ENCODE measurements around the gene ZNRF2. TPM values are rescaled to one million over a fixed set of nuclear protein-coding genes. Genes with fewer than 3 reads are reported as not detected.

The ZNRF2 gene
- total and polyA plus RNA-seq, 2 of the 13 experiments (the other 11 are each of a cell fraction or from before 2014, with no cell fraction given), result 3.5 to 7.7 TPM

- no peak for TF ChIP-seq ZNF574 (CRISPR knock-in tag; IDR thresholded peaks at IDR 0.05)
Measured at GRCh38 chr7:30359957-30360356, 75.6 kb downstream of the ZNRF2 start (continued).

GRCh38 chr7:30363778-30364563 lies 79.6 kb downstream of the ZNRF2 start:
- Histone ChIP-seq H3K9ac (ENCODE audit: insufficient read depth, low read depth, low read length) (no peak overlapping the region), H3K27me3 (ENCODE audit: control insufficient read depth in 1 of 2, insufficient read depth in 2 of 2, low read length in 2 of 2) (no peaks in the 10 kb centered on the region), H3K4me3 (replicated peaks in 1 of 3; ENCODE audit: insufficient read depth in 1 of 3, low read depth in 2 of 3, low read length in 3 of 3) (no peak overlapping the region), H3K9me3 (ENCODE audit: low read length) (no peaks in the 10 kb centered on the region), H3K27ac (ENCODE audit: extremely low read length, insufficient read depth, low read length) (no peak overlapping the region), H4K20me1 (ENCODE audit: insufficient read depth, low read length) (no peaks in the 10 kb centered on the region), H3K79me2 (ENCODE audit: insufficient read depth, low read length) (no peaks in the 10 kb centered on the region), H2AFZ (ENCODE audit: low read length) (no peak overlapping the region), H3K4me1 (ENCODE audit: insufficient read depth, low read length) (no peaks in the 10 kb centered on the region), H3K36me3 (replicated peaks in 1 of 2; ENCODE audit: control insufficient read depth in 1 of 2, insufficient read depth in 2 of 2, low read length in 2 of 2) (peaks cover 2 to 7% of the 10 kb centered on the region in 2 experiments; a peak in 2 of 5 replicates), H3K4me2 (ENCODE audit: low read depth, low read length) (no peak overlapping the region)
- TF ChIP-seq AHR (CRISPR knock-in tag; IDR thresholded peaks at IDR 0.05), result no peak
- no peak for TF ChIP-seq ZNF253 (CRISPR knock-in tag; IDR thresholded peaks at IDR 0.05; ENCODE audit: borderline replicate concordance)
- TF ChIP-seq PHB2 (IDR thresholded peaks at IDR 0.05; ENCODE audit: partially characterized antibody), result no peak
- TF ChIP-seq ZNF75D (CRISPR knock-in tag; IDR thresholded peaks at IDR 0.05; ENCODE audit: borderline replicate concordance), result no peak
- no peak for TF ChIP-seq ARID3A (IDR thresholded peaks at IDR 0.05; ENCODE audit: low read depth, low read length)
- TF ChIP-seq THAP11 (CRISPR knock-in tag; IDR thresholded peaks at IDR 0.05), result no peak
- no peak for TF ChIP-seq REPIN1 (CRISPR knock-in tag; IDR thresholded peaks at IDR 0.05; ENCODE audit: borderline replicate concordance, low read depth)
- TF ChIP-seq ZFP36L1 (CRISPR knock-in tag; IDR thresholded peaks at IDR 0.05), result no peak
- TF ChIP-seq ZNF550 (CRISPR knock-in tag; IDR thresholded peaks at IDR 0.05; ENCODE audit: borderline replicate concordance), result no peak
- TF ChIP-seq ZNF468 (CRISPR knock-in tag; IDR thresholded peaks at IDR 0.05), result no peak
- TF ChIP-seq PATZ1 (CRISPR knock-in tag; IDR thresholded peaks at IDR 0.05), result no peak
- TF ChIP-seq ZC3H4 (CRISPR knock-in tag; IDR thresholded peaks at IDR 0.05; ENCODE audit: borderline replicate concordance), result no peak
- no peak for DNase-seq (ENCODE audit: low spot score)
- in situ Hi-C loops (cut with HindIII; ENCODE audit: extremely low pct_ligation_motif_present, low pct_unique_long_range_greater_than_20kb) (no loop called here), intact Hi-C loops (cut with micrococcal nuclease; ENCODE audit: unreplicated experiment) (no loop called here)
- ChIA-PET POLR2A (no interaction called here), CTCF (ENCODE audit: low intra/inter-chr PET ratio, low total read pairs) (no interaction called here)
- no peak for FAIRE-seq
- WGBS (ENCODE audit: low lambda C conversion rate), result 95% methylated on average over 3 of the region's 3 CpGs
- no peak for ATAC-seq
- no TSS peak for BruUV-seq (replicated peaks)

Measured in HepG2 (cell line).